Common myeloid progenitor, CD34-positive (primary cell): ENCODE measurements around the gene TNS1.

ENCODE experiments used
- CTCF ChIA-PET: fragments of 350-600 bp; sonication (Branson Sonifier 250); formaldehyde crosslinking; loops from one replicate; lab custom pipeline; 2021; ENCODE audit warnings: antibody characterized with exemption; lab: Charles Lee
- POLR2A ChIA-PET: fragments of 350-600 bp; sonication (Branson Sonifier 250); formaldehyde crosslinking; loops from one replicate; lab custom pipeline; 2021; ENCODE audit warnings: antibody characterized with exemption; lab: Charles Lee
- DNase-seq, 3 donors: peaks; one replicate each; pipeline versions ENCODE4 v3.0.0 to v3.0.0-alpha.2; 2013
- H3K27ac ChIP-seq, 2 experiments: 1 replicate in 1 of 2; 2 replicates in 1 of 2; pipeline ENCODE4 v1.7.0; 2013; ENCODE audit warnings: inconsistent platforms in 2 of 2, low read length in 2 of 2, mild to moderate bottlenecking in 2 of 2, low read depth in 1 of 2, moderate library complexity in 1 of 2; ENCODE audit not compliant: severe bottlenecking in 2 of 2, insufficient read depth in 1 of 2, poor library complexity in 1 of 2
- H3K27me3 ChIP-seq, 5 experiments: replicated peaks in 2 of 5; 1 replicate in 3 of 5; 2 replicates in 2 of 5; pipeline versions ENCODE4 v1.6.1 to v1.7.0; 2013; ENCODE audit warnings: low read length in 4 of 5, mild to moderate bottlenecking in 2 of 5, moderate library complexity in 2 of 5, inconsistent platforms in 1 of 5; ENCODE audit not compliant: insufficient read depth in 5 of 5, control insufficient read depth in 4 of 5
- H3K36me3 ChIP-seq, 4 experiments: 1 replicate in 2 of 4; 2 replicates in 2 of 4; pipeline versions ENCODE4 v1.6.1 to v1.7.0; 2013; ENCODE audit warnings: low read length in 3 of 4, control low read depth in 1 of 4, mild to moderate bottlenecking in 1 of 4; ENCODE audit not compliant: control insufficient read depth in 4 of 4, insufficient read depth in 4 of 4
- H3K4me1 ChIP-seq, 4 experiments: 1 replicate in 3 of 4; 2 replicates in 1 of 4; pipeline versions ENCODE4 v1.6.1 to v1.7.1; 2013; ENCODE audit warnings: low read length in 3 of 4, mild to moderate bottlenecking in 3 of 4, control low read depth in 1 of 4, inconsistent platforms in 1 of 4, moderate library complexity in 1 of 4; ENCODE audit not compliant: control insufficient read depth in 4 of 4, insufficient read depth in 4 of 4; ENCODE audit errors: control extremely low read depth in 1 of 4
- H3K4me3 ChIP-seq, 7 experiments: 1 replicate in 4 of 7; 2 replicates in 3 of 7; pipeline versions ENCODE4 v1.5.1 to v1.7.0; 2013; ENCODE audit warnings: mild to moderate bottlenecking in 7 of 7, low read length in 6 of 7, moderate library complexity in 6 of 7, inconsistent platforms in 2 of 7, low read depth in 2 of 7, control low read depth in 1 of 7; ENCODE audit not compliant: insufficient read depth in 4 of 7, control insufficient read depth in 1 of 7; ENCODE audit errors: extremely low read depth in 1 of 7
- H3K9me3 ChIP-seq, 5 experiments: 1 replicate in 4 of 5; 2 replicates in 1 of 5; pipeline versions ENCODE4 v1.6.1 to v1.7.1; 2013; ENCODE audit warnings: low read length in 4 of 5, mild to moderate bottlenecking in 2 of 5, inconsistent platforms in 1 of 5, low read depth in 1 of 5, moderate library complexity in 1 of 5; ENCODE audit not compliant: control insufficient read depth in 4 of 5, insufficient read depth in 2 of 5; ENCODE audit errors: control extremely low read depth in 1 of 5
- WGBS: methylation state at CpG from one replicate; pipeline ENCODE4 v1.1.5; 2013; ENCODE audit not compliant: insufficient coverage; 5-methylcytosine and 5-hydroxymethylcytosine counted together

Gene TNS1

DNA sequence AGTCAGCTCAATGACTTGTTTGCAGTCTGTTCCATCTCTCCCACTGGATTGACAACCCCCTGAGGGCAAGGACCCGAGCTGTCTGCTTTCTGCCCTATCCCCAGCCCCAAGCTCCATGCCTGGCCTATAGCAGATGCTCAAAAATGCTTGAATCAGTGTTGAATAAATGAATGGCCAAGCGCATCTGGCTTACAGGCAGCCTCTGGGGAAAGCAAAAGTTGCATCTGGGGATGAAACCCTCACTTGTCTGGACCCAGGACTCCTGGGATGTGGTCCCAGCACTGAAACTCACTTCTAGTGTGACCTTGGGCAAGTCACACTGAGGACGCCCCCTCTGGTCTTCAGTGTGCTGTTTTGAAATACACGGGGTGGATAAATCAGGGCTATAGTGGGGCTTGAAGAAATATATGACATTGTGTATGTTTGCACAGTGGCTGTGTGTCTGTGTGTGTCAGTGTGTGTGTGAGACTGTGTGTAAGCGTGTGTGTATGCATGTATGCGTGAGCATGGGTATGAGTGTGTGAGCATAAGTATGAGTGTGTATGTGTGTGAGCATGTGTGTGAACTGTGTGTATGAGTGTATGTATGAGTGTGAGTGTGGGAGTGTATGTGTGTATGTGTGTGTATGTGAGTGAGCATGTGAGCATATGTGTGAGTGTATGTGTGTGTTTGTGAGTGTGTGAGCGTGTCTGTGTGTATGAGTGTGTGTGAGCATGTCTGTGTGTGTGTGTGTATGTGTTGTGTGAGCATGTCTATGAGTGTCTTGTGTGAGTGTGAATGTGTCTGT lies 27.8 kb upstream of the TNS1 start:
- no peak for DNase-seq
- Histone ChIP-seq H3K4me3 (no peak overlapping the region), H3K36me3 (no peaks in the 10 kb centered on the region), H3K9me3 (no peaks in the 10 kb centered on the region), H3K27me3 (peaks cover 0 to 1% (median 0%) of the 10 kb centered on the region in 5 experiments), H3K4me1 (peaks cover 0 to 15% (median 13%) of the 10 kb centered on the region in 4 experiments), H3K27ac (no peak overlapping the region)
- ChIA-PET POLR2A (no interaction called here), CTCF (interaction anchor here (1.1 kb wide), 1 partner anchor 10 kb away, joined by 3 read pairs; no protein-coding TSS in a partner anchor)
- 100% methylated on average over 5 of the region's 7 CpGs for WGBS

DNA sequence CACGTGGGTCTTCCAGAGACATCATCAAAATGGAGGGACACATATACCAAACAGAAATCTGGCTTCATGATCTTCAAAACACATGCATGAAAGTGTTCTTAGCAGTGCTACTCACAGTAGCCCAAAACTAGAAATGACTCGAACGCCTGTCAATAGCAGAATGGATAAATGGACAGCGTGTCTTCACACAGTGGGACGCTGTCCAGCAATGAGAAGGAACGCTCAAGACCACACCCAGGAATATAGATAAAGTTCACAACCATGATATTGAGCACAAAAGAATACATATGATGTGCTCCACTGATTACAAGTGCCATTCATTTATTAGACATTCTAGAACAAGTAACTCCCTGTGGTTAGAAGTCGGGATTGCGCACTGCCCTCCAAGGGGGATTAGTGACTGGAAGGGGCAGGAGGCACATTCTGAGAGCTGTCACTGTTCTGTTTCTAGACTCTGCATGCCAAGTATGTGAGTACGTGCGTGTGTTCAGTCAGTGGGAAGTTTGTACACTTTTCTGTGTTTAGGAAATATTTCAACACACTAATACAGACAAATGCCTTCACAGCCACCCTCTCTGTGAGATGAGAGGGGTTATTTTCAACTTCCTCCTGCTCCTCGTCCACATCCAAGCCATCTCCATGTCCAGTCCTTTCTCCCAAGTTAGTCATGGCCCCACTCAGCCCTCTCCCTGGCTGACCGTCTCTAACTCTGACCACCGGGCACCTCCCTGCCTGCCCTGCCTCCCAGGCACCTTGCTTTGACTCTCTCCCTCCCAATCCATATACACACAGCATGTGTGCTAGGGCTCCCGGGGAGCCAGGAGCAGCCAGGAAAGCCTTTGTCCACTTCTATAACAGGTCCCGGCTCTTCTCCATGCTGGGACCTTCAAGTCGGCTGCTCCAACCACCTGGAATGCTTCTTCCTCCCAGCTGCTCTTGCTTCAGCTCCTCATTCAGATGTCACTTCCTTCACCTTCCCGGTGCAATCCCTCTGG lies 26.9 kb upstream of the TNS1 start:
- Histone ChIP-seq H3K27ac (no peak overlapping the region), H3K9me3 (no peaks in the 10 kb centered on the region), H3K4me3 (no peak overlapping the region), H3K27me3 (peaks cover 0 to 1% (median 0%) of the 10 kb centered on the region in 5 experiments), H3K36me3 (no peaks in the 10 kb centered on the region), H3K4me1 (peaks cover 0 to 15% (median 13%) of the 10 kb centered on the region in 4 experiments)
- ChIA-PET CTCF (interaction anchor here (0.5 to 1.5 kb wide), 3 partner anchors 11 to 244 kb away, joined by 3 to 5 read pairs (median 3); no protein-coding TSS in a partner anchor), POLR2A (no interaction called here)
- no peak for DNase-seq
- 95% methylated on average over 12 of the region's 17 CpGs for WGBS

DNA sequence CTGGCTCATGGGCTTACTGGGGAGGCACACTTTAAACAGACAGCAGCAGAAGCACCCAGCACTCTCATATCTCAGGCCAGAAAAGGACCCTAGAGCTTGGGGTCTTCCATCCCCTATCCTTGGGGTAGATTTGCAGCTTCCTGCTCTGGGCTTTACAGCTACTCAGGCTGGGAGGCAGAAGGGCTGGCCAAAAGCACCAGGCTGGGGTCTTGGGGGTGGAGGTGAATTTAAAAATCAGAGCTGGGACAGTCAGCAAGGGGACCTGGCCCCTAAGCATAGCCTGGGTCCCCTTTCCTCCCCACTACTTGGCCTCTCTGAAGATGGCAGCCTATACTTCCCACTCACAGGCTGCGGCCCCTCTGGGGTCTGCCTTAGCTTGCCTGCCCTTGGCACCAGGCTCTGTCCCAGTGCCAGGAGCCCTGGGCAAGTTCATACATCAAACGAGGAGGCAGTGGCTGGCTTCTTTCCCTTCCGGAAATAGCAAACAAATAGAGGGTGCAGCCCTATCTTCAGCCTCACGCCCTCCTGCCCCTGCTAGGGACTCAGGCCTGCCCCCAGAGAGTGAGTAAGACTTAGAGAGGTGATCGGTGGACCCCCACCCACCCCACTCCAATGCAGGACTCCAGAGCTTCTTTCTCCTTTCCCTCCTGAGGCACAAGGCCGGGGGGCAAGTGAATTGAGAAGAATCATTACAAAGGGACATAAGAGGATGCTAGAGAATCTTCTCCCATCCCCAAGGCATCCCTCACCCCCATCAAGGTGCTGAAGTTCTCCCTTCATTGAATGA lies 26.0 kb upstream of the TNS1 start:
- ChIA-PET POLR2A (no interaction called here), CTCF (interaction anchor here (0.9 to 2.0 kb wide), 4 partner anchors 18 to 243 kb away, joined by 3 to 8 read pairs (median 4); no protein-coding TSS in a partner anchor)
- H3K36me3 ChIP-seq, result no peaks in the 10 kb centered on the region
- WGBS, result 89% methylated on average over 1 of the region's 6 CpGs
- DNase-seq, result no peak
- peaks cover 0 to 6% (median 3%) of the 10 kb centered on the region in 4 experiments for H3K4me1 ChIP-seq
- H3K27me3 ChIP-seq, result no peaks in the 10 kb centered on the region
- H3K9me3 ChIP-seq, result no peaks in the 10 kb centered on the region
- H3K27ac ChIP-seq, result no peak overlapping the region
- H3K4me3 ChIP-seq, result no peak overlapping the region

DNA sequence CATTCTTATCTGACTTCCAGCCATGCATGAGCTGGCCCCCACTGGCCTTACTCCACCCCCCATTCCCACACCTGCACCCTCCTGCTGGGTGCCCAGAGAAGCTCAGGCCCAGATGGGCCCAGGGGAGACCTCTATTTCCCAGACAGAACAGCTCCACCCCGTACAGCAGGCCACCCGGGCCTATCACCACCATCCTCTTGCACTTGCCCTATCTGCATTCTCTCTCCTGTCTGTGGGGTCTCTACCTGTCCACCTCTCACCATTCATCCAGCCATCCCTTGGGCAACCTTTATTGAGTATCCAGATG lies 25.3 kb upstream of the TNS1 start:
- no peaks in the 10 kb centered on the region for H3K9me3 ChIP-seq
- peaks cover 0 to under 1% (median 0%) of the 10 kb centered on the region in 4 experiments for H3K4me1 ChIP-seq
- no peaks in the 10 kb centered on the region for H3K36me3 ChIP-seq
- ChIA-PET POLR2A (no interaction called here), CTCF (interaction anchor here (0.9 to 2.0 kb wide), 4 partner anchors 17 to 243 kb away, joined by 3 to 8 read pairs (median 4); no protein-coding TSS in a partner anchor)
- DNase-seq, result no peak
- no peaks in the 10 kb centered on the region for H3K27me3 ChIP-seq
- no peak overlapping the region for H3K4me3 ChIP-seq
- 100% methylated on average over 2 of the region's 2 CpGs for WGBS
- H3K27ac ChIP-seq, result no peak overlapping the region

DNA sequence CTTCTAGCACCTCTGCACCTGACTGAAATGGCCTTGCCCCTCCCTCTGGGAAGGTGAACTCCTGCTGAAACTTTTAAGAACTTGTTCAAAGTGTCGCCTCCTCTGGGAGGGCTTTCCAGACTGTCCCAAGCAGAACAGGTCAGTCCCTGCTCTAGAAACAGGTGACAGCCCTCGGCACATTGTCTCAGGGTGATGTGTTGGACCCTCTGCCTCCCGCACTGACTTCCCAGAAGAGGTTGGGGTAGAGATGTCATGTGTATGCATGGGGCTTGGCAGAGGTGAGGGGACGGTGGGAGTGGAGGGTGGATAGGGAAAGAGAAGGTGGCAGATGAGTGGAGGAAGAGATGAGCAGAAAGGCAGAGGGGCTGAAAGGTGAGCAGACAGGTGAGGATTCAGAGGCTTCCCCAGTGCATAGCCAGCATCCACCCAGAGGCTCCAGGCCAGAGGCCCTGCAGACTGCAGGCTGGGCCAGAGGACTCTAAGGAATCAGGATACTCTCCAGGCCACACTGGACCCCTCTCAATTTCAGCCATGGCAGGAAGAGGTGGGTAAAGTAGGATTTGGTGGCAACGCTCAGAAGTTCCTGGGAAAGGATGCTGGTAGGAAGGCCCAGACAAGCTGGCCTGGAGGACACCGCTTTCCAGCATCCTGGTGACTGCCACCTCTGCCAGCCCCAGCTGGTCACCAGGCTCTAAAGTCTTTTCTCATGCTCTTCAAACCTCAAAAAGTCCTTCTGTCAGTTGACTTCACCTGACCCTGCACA lies 24.8 kb upstream of the TNS1 start:
- H3K4me1 ChIP-seq, result no peaks in the 10 kb centered on the region
- 98% methylated on average over 6 of the region's 6 CpGs for WGBS
- H3K9me3 ChIP-seq, result no peaks in the 10 kb centered on the region
- no peaks in the 10 kb centered on the region for H3K27me3 ChIP-seq
- POLR2A ChIA-PET, result no interaction called here
- CTCF ChIA-PET, result interaction anchor here (1.1 to 2.0 kb wide), 2 partner anchors 16 to 36 kb away, joined by 3 to 8 read pairs; no protein-coding TSS in a partner anchor
- no peak overlapping the region for H3K27ac ChIP-seq
- H3K4me3 ChIP-seq, result no peak overlapping the region
- DNase-seq, result no peak
- H3K36me3 ChIP-seq, result no peaks in the 10 kb centered on the region
